Measurements from ENCODE around the gene TLK1.

DNA sequence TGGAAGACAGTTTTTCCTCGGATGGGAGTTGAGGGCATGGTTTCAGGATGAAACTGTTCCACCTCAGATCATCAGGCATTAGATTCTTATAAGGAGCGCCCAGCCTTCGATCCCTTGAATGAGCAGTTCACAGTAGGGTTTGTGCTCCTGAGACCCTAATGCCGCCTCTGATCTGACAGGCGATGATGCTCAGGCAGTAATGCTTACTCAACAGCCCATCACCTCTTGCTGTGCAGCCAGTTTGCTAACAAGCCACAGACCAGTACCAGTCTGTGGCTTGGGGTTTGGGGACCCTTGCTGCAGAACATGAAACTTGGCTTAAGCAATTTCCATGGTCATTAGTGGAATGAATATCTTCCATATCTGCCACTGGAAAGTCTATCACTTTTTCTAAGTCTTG lies 175.3 kb downstream of the TLK1 start:
- TF ChIP-seq CREM (IDR thresholded peaks at IDR 0.05; ENCODE audit: low read depth) (no peak), KAT2A (conservative IDR thresholded peaks at IDR 0.05; ENCODE audit: control insufficient read depth, low read depth, low read length) (no peak), RCOR1 (conservative IDR thresholded peaks at IDR 0.05; ENCODE audit: low read depth, low read length) (no peak), EP300 (IDR thresholded peaks at IDR 0.05; ENCODE audit: borderline replicate concordance in 1 of 2, control insufficient read depth in 1 of 2, low read depth in 2 of 2, low read length in 2 of 2) (no peak)
- TF ChIP-seq, protein P1, sequence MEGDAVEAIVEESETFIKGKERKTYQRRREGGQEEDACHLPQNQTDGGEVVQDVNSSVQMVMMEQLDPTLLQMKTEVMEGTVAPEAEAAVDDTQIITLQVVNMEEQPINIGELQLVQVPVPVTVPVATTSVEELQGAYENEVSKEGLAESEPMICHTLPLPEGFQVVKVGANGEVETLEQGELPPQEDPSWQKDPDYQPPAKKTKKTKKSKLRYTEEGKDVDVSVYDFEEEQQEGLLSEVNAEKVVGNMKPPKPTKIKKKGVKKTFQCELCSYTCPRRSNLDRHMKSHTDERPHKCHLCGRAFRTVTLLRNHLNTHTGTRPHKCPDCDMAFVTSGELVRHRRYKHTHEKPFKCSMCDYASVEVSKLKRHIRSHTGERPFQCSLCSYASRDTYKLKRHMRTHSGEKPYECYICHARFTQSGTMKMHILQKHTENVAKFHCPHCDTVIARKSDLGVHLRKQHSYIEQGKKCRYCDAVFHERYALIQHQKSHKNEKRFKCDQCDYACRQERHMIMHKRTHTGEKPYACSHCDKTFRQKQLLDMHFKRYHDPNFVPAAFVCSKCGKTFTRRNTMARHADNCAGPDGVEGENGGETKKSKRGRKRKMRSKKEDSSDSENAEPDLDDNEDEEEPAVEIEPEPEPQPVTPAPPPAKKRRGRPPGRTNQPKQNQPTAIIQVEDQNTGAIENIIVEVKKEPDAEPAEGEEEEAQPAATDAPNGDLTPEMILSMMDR (IDR thresholded peaks at IDR 0.05 in 2 of 3, conservative IDR thresholded peaks at IDR 0.05 in 1 of 3; ENCODE audit: control insufficient read depth in 2 of 3, extremely low read depth in 1 of 3, insufficient read depth in 1 of 3, low read depth in 3 of 3, low read length in 3 of 3), result no peak
